Bronchus fibroblast of lung (primary cell): ENCODE results near the gene GJC2. TPM values are rescaled to one million over a fixed set of nuclear protein-coding genes. Genes with fewer than 3 reads are reported as not detected.

Experiments
- total RNA-seq: library from RNA; depleted of rRNA; stranded (reverse); fragments of >200 nt; gene quantifications from 2 replicates; pipeline ENCODE4 v1.2.3, GENCODE V29; 2015

Gene GJC2
- 1.9 and 2.4 TPM in 2 replicates for total RNA-seq

DNA sequence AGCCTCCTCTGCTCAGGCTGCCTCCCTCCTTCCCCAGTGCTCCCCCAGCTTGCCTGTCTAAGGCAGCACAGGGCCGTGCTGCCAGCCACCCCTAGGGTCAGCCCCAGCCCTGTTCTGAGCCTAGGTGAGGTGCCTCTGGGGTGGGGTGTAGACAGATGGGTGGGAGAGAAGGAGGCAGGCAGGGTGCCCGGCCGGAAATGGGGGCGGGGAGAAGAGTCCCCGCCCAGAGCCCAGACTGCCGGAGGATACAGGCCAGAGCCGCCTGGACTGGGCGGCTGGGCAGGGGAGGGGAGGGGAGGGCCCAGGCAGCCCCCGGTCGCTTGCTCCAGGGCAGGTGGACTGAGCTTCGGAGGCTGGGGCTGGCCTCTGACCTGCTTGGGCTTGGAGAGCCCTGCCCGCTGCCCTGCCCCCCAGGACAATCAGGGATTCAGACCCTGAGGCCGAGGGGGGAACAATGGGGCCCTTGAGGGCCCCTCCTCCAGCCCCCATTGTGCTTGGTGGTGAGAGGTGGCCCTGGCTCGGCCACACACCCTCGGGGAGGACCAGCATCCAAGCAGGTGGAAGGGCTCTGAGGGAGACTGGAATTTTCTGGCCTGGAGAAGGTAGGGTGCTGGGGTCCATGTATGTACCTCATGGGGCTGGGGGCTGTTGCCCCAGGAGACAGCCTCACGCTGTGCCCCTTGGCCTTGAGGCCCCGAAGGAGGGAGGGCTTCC, at the start of gene GJC2:
GJC2 (plus strand) TSS at position 525 of the 714 bp plus-strand sequence. CDS start 7,829 bp downstream, outside the sequence.

GRCh38 chr1:228102791-228103620, 46.7 kb upstream of the GJC2 start, which contains the start of gene C1orf35:
Gene C1orf35, minus strand, starts transcription at chr1:228103325. Its CDS starts 98 bp downstream, at chr1:228103227.

DNA sequence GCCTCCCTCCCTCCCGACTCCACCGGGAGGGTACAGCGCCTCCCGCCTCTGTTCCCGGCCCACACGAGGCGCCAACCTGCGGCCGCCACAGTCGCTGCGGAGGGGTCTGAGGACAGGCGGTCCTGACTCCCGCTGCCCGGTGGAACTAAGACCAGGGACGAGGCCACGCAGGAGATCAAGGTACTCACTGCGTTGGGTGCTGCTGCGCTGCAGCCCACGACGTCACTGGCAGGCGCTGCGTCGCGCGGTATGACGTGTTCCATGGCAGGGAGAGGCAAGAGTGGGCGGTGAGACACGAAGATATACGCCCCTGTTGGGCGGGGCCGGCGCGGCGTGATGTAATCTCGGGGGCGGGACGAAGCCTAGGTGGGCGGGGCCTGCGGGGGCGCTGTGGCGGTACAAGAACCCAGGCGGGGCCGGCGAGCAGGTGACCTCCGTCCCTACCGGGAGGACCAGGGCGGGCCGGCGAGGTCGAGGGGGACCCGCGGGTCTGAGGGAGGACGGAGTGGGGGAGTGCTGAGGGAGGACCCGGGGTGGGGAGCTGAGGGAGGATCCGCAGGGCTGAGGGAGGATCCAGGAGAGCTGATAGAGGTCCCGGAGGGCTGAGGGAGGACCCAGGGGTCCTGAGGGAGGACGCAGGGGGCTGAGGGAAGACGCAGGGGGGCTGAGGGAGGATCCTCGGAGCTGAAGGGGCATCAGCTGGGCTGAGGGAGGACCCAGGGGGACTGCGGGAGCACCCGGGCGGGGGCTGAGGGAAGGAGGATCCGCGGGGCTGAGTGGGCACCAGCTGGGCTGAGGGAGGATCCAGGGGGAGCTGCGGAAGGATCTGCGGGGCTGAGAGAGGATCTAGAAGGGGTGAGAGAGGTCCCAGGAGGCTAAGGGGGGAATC, 40.4 kb upstream of the GJC2 start, which contains the start of gene MRPL55:
MRPL55 (minus strand) TSS at position 227 of the 889 bp plus-strand sequence. CDS start 1,039 bp downstream, outside the sequence.

GRCh38 chr1:228139931-228140723, 9.6 kb upstream of the GJC2 start, which contains the start of gene GUK1:
Gene GUK1, plus strand, starts transcription at chr1:228140279. Its CDS starts 24 bp downstream, at chr1:228140303.

DNA sequence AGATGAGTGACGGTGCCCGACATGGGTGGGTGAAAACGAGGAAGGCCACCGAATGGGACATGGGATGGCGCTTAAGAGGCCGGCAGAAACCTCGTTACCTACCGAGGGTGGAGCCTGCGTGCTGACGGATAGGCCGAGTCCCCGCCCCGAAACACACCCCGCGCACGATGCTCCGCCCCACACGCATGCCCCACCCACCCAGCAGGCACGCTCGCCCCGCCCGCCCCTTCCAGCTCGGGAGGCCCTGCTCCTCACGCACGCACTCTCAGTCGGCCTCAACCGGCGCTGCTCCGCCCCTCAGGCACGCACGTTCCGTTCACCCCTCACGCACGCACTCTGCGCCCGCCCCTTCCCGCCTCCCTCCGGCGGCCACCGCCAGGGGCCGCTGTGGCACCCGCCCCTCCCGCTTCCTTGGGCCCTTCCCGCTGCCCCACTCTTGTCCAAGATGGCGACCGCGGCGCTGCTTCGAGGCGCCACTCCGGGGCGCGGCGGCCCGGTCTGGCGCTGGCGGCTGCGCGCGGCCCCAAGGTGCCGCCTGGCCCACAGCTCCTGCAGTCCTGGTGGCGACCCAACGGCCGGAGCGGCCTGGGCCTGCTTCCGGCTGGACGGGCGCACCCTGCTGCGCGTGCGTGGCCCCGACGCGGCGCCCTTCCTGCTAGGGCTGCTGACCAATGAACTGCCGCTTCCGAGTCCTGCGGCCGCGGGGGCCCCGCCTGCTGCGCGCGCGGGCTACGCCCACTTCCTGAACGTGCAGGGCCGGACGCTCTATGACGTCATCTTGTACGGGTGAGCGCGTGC, 15.8 kb downstream of the GJC2 start, which contains the start of gene IBA57:
IBA57 (plus strand) TSS at position 433 of the 798 bp plus-strand sequence; CDS start at position 446, 13 bp downstream.

GRCh38 chr1:228207851-228208821, 58.4 kb downstream of the GJC2 start, which contains the start of gene OBSCN:
Gene OBSCN, plus strand, starts transcription at chr1:228208044. Its CDS starts 3,740 bp downstream, at chr1:228211784.

Other genes starting within 250 kb of the GJC2 start
- 0.30 and 0.50 TPM in 2 replicates for gene WNT9A, start 202.0 kb upstream of the GJC2 start, total RNA-seq
- not detected in 2 replicates for gene WNT3A, start 142.9 kb upstream of the GJC2 start, total RNA-seq
- 589 and 617 TPM in 2 replicates for gene ARF1, start 67.2 kb upstream of the GJC2 start, total RNA-seq
- gene C1orf35, start 46.6 kb upstream of the GJC2 start, total RNA-seq = 12.6 and 16.0 TPM in 2 replicates
- gene MRPL55, start 40.6 kb upstream of the GJC2 start, total RNA-seq = 101 and 141 TPM in 2 replicates
- 258 and 320 TPM in 2 replicates for gene GUK1, start 9.7 kb upstream of the GJC2 start, total RNA-seq
- gene IBA57, start 15.9 kb downstream of the GJC2 start, total RNA-seq = 1.5 and 6.6 TPM in 2 replicates
- gene OBSCN, start 58.1 kb downstream of the GJC2 start, total RNA-seq = 2.1 and 2.4 TPM in 2 replicates